ENCODE data around the gene KCNK18.
"Not testable (repeated sequence)": the region's sequence is repeated elsewhere in the genome, so short reads cannot be mapped to it uniquely, and the experiment has no call there.

Gene KCNK18

DNA sequence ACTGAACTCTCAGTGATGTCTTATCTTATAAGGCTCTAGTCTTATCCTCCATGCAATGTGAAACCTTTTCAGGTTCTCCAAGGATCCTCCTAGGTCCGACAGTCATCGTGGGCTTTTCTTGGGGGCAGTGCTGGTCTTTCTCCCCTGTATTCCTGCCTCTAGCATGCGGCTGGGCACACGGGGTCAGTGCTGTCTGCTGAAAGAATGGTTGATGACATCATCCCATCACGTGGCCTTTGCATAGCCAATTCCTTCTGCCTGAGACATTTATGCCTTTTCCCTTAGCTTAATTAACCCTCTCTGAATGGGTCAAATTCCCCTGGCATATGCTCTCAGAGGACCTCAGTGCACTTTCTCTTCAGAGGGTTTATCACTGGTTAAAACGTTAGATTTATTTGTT lies 27.0 kb upstream of the KCNK18 start:
- Histone ChIP-seq H3K4me1 (ENCODE audit: control insufficient read depth in 1 of 2, insufficient read depth in 2 of 2, low read length in 2 of 2) (peaks cover 9 to 19% of the 10 kb centered on the region in 2 donors), H3K27ac (ENCODE audit: low read depth, low read length) (no peak overlapping the region), H3K4me3 (ENCODE audit: low read depth in 1 of 2, low read length in 2 of 2) (no peak overlapping the region), H3K36me3 (ENCODE audit: control insufficient read depth in 1 of 2, insufficient read depth in 2 of 2, low read length in 2 of 2) (no peaks in the 10 kb centered on the region), H3K9ac (ENCODE audit: low read depth in 1 of 2, low read length in 2 of 2) (no peak overlapping the region), H3K27me3 (ENCODE audit: control insufficient read depth in 1 of 2, insufficient read depth in 2 of 2, low read length in 2 of 2) (peaks cover 70 to 75% of the 10 kb centered on the region in 2 donors), H3K9me3 (ENCODE audit: control insufficient read depth in 1 of 2, low read length in 2 of 2) (no peaks in the 10 kb centered on the region)

- peak overlapping the region in 1 of 2 donors; percentile 40 for H3K9ac ChIP-seq (ENCODE audit: low read depth in 1 of 2, low read length in 2 of 2)
Observed at GRCh38 chr10:117174439-117175214, 22.7 kb upstream of the KCNK18 start.

DNA sequence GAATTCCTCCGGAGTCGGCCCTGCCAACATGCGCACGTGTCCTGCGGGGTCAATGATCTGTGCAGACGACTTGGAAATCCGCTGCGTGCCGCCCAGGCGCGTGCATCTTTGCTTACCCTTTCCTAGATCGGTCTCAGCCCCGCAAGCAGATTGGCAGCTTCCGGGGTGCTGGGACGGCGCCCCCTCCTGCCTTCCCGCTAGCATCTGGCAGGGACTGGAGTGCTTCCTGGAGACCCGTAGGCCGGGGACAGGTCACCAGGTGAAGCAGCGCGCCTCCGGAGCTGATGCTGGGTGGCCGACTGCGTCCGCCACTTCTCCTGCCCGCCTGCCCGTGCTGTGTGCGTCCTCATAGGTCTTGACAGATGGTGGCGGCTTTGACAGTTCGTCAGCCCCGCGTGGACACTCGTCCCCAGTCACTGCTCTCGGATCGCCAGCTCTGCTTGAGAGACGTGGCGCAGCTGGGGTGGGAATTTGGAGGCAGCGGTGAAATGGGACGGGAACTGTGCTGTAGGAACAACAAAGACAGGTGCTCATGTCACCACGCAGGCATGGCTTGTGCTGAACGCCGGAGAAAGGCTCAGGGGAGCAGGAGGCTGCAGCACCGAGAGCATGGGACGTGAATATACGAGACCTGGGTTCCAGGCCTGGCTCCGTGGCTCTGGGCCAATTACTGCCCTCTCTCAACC lies 21.9 kb upstream of the KCNK18 start:
- Histone ChIP-seq H3K9ac (ENCODE audit: low read depth in 1 of 2, low read length in 2 of 2) (peak overlapping the region in 1 of 2 donors; percentile 40), H3K4me3 (ENCODE audit: low read depth in 1 of 2, low read length in 2 of 2) (peak overlapping the region; percentile 72 to 84), H3K27ac (ENCODE audit: low read depth, low read length) (no peak overlapping the region), H3K36me3 (ENCODE audit: control insufficient read depth in 1 of 2, insufficient read depth in 2 of 2, low read length in 2 of 2) (no peaks in the 10 kb centered on the region), H3K9me3 (ENCODE audit: control insufficient read depth in 1 of 2, low read length in 2 of 2) (no peaks in the 10 kb centered on the region), H3K27me3 (ENCODE audit: control insufficient read depth in 1 of 2, insufficient read depth in 2 of 2, low read length in 2 of 2) (peaks cover 24 to 29% of the 10 kb centered on the region in 2 donors), H3K4me1 (ENCODE audit: control insufficient read depth in 1 of 2, insufficient read depth in 2 of 2, low read length in 2 of 2) (peaks cover 8 to 17% of the 10 kb centered on the region in 2 donors)

More at GRCh38 chr10:117174439-117175214, 22.7 kb upstream of the KCNK18 start:
- Histone ChIP-seq H3K27ac (ENCODE audit: low read depth, low read length) (no peak overlapping the region), H3K9me3 (ENCODE audit: control insufficient read depth in 1 of 2, low read length in 2 of 2) (no peaks in the 10 kb centered on the region), H3K27me3 (ENCODE audit: control insufficient read depth in 1 of 2, insufficient read depth in 2 of 2, low read length in 2 of 2) (peaks cover 32 to 37% of the 10 kb centered on the region in 2 donors), H3K4me1 (ENCODE audit: control insufficient read depth in 1 of 2, insufficient read depth in 2 of 2, low read length in 2 of 2) (peaks cover 8 to 17% of the 10 kb centered on the region in 2 donors), H3K36me3 (ENCODE audit: control insufficient read depth in 1 of 2, insufficient read depth in 2 of 2, low read length in 2 of 2) (no peaks in the 10 kb centered on the region), H3K4me3 (ENCODE audit: low read depth in 1 of 2, low read length in 2 of 2) (peak overlapping the region; percentile 72 to 84)

GRCh38 chr10:117175901-117176534 lies 21.3 kb upstream of the KCNK18 start:
- Histone ChIP-seq H3K27me3 (ENCODE audit: control insufficient read depth in 1 of 2, insufficient read depth in 2 of 2, low read length in 2 of 2) (peaks cover 20 to 23% of the 10 kb centered on the region in 2 donors), H3K27ac (ENCODE audit: low read depth, low read length) (no peak overlapping the region), H3K4me1 (ENCODE audit: control insufficient read depth in 1 of 2, insufficient read depth in 2 of 2, low read length in 2 of 2) (peaks cover 8 to 17% of the 10 kb centered on the region in 2 donors), H3K4me3 (ENCODE audit: low read depth in 1 of 2, low read length in 2 of 2) (peak overlapping the region; percentile 72 to 84), H3K9me3 (ENCODE audit: control insufficient read depth in 1 of 2, low read length in 2 of 2) (no peaks in the 10 kb centered on the region), H3K36me3 (ENCODE audit: control insufficient read depth in 1 of 2, insufficient read depth in 2 of 2, low read length in 2 of 2) (no peaks in the 10 kb centered on the region), H3K9ac (ENCODE audit: low read depth in 1 of 2, low read length in 2 of 2) (no peak overlapping the region)

- H3K9me3 ChIP-seq (ENCODE audit: control insufficient read depth in 1 of 2, low read length in 2 of 2), result no peaks in the 10 kb centered on the region
Observed at GRCh38 chr10:117178190-117178589, 19.1 kb upstream of the KCNK18 start.

DNA sequence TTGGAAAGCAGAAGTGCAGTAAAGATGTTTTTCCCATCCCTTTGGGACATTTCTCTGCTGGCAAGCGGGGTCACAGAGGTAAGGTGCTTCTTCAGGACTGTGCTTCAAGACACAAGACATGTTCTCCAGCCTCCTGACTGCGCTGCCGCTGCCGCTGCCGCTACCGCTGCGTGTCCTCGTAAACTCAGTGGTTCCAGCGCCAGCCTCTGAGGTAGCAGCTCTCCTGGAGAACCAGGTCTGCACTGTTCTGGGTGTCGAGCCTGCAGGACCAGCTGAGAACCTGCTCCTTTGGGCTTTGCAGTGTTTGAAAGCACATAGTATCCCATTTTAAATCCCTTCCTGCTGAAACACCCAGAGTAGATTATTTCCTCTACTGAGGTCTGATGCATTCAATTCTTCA lies 13.0 kb upstream of the KCNK18 start:
- no peaks in the 10 kb centered on the region for H3K9me3 ChIP-seq (ENCODE audit: control insufficient read depth in 1 of 2, low read length in 2 of 2)
- H3K4me3 ChIP-seq (ENCODE audit: low read depth in 1 of 2, low read length in 2 of 2), result no peak overlapping the region
- peaks cover 0 to 9% of the 10 kb centered on the region in 2 donors for H3K27me3 ChIP-seq (ENCODE audit: control insufficient read depth in 1 of 2, insufficient read depth in 2 of 2, low read length in 2 of 2)
- no peak overlapping the region for H3K27ac ChIP-seq (ENCODE audit: low read depth, low read length)
- H3K9ac ChIP-seq (ENCODE audit: low read depth in 1 of 2, low read length in 2 of 2), result no peak overlapping the region
- no peaks in the 10 kb centered on the region for H3K36me3 ChIP-seq (ENCODE audit: control insufficient read depth in 1 of 2, insufficient read depth in 2 of 2, low read length in 2 of 2)
- no peaks in the 10 kb centered on the region for H3K4me1 ChIP-seq (ENCODE audit: control insufficient read depth in 1 of 2, insufficient read depth in 2 of 2, low read length in 2 of 2)

More at GRCh38 chr10:117178190-117178589, 19.1 kb upstream of the KCNK18 start:
- Histone ChIP-seq H3K27ac (ENCODE audit: low read depth, low read length) (no peak overlapping the region), H3K27me3 (ENCODE audit: control insufficient read depth in 1 of 2, insufficient read depth in 2 of 2, low read length in 2 of 2) (peaks cover 3 to 11% of the 10 kb centered on the region in 2 donors), H3K4me1 (ENCODE audit: control insufficient read depth in 1 of 2, insufficient read depth in 2 of 2, low read length in 2 of 2) (peaks cover 8 to 17% of the 10 kb centered on the region in 2 donors), H3K9ac (ENCODE audit: low read depth in 1 of 2, low read length in 2 of 2) (no peak overlapping the region), H3K36me3 (ENCODE audit: control insufficient read depth in 1 of 2, insufficient read depth in 2 of 2, low read length in 2 of 2) (no peaks in the 10 kb centered on the region), H3K4me3 (ENCODE audit: low read depth in 1 of 2, low read length in 2 of 2) (no peak overlapping the region)

DNA sequence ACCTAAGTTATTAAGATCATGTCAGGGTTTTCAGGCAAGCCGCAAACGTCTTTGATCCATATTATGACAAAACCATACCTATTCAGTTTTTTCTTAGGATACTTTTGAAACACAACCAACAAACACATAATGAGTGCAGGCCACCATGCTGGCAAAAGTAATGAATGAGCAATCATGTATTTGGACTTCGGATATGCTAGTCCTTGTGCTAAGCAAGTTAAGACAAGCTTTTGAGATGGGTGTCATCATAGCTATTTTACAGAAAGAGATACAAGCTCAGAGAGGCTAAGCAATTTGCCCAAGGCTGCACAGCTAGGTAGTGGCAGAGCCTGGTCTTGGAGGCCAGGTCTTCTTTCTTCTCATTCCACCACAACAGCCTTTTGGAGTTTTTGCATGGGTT lies 12.5 kb upstream of the KCNK18 start:
- no peak overlapping the region for H3K27ac ChIP-seq (ENCODE audit: low read depth, low read length)
- H3K4me1 ChIP-seq (ENCODE audit: control insufficient read depth in 1 of 2, insufficient read depth in 2 of 2, low read length in 2 of 2), result no peaks in the 10 kb centered on the region
- H3K4me3 ChIP-seq (ENCODE audit: low read depth in 1 of 2, low read length in 2 of 2), result no peak overlapping the region
- H3K27me3 ChIP-seq (ENCODE audit: control insufficient read depth in 1 of 2, insufficient read depth in 2 of 2, low read length in 2 of 2), result peaks cover 0 to 9% of the 10 kb centered on the region in 2 donors
- no peak overlapping the region for H3K9ac ChIP-seq (ENCODE audit: low read depth in 1 of 2, low read length in 2 of 2)
- H3K36me3 ChIP-seq (ENCODE audit: control insufficient read depth in 1 of 2, insufficient read depth in 2 of 2, low read length in 2 of 2), result no peaks in the 10 kb centered on the region
- no peaks in the 10 kb centered on the region for H3K9me3 ChIP-seq (ENCODE audit: control insufficient read depth in 1 of 2, low read length in 2 of 2)

DNA sequence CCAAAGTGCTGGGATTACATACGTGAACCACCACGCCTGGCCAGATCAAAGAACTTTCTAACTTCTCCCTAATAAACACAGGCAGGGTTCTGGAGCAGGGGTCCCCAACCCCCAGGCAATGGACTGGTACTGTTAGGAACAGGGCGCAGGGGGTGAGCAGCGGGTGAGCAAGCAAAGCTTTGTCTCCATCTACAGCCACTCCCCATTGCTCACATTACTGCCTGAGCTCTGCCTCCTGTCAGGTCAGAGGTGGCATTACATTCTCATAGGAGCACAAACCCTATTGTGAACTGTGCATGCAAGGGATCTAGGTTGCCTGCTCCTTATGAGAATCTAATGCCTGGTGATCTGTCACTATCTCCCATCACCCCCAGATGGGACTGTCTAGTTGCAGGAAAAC lies 11.5 kb upstream of the KCNK18 start:
- H3K36me3 ChIP-seq (ENCODE audit: control insufficient read depth in 1 of 2, insufficient read depth in 2 of 2, low read length in 2 of 2); H3K4me3 ChIP-seq (ENCODE audit: low read depth in 1 of 2, low read length in 2 of 2); H3K27me3 ChIP-seq (ENCODE audit: control insufficient read depth in 1 of 2, insufficient read depth in 2 of 2, low read length in 2 of 2); H3K27ac ChIP-seq (ENCODE audit: low read depth, low read length); H3K9ac ChIP-seq (ENCODE audit: low read depth in 1 of 2, low read length in 2 of 2); H3K4me1 ChIP-seq (ENCODE audit: control insufficient read depth in 1 of 2, insufficient read depth in 2 of 2, low read length in 2 of 2); H3K9me3 ChIP-seq (ENCODE audit: control insufficient read depth in 1 of 2, low read length in 2 of 2): not testable (repeated sequence)

GRCh38 chr10:117186832-117187615 lies 10.3 kb upstream of the KCNK18 start:
- H3K9ac ChIP-seq (ENCODE audit: low read depth in 1 of 2, low read length in 2 of 2), result no peak overlapping the region
- H3K9me3 ChIP-seq (ENCODE audit: control insufficient read depth in 1 of 2, low read length in 2 of 2), result no peaks in the 10 kb centered on the region
- H3K36me3 ChIP-seq (ENCODE audit: control insufficient read depth in 1 of 2, insufficient read depth in 2 of 2, low read length in 2 of 2), result no peaks in the 10 kb centered on the region
- H3K4me1 ChIP-seq (ENCODE audit: control insufficient read depth in 1 of 2, insufficient read depth in 2 of 2, low read length in 2 of 2), result no peaks in the 10 kb centered on the region
- H3K27me3 ChIP-seq (ENCODE audit: control insufficient read depth in 1 of 2, insufficient read depth in 2 of 2, low read length in 2 of 2), result peaks cover 0 to 9% of the 10 kb centered on the region in 2 donors
- no peak overlapping the region for H3K27ac ChIP-seq (ENCODE audit: low read depth, low read length)
- H3K4me3 ChIP-seq (ENCODE audit: low read depth in 1 of 2, low read length in 2 of 2), result no peak overlapping the region

Data from duodenal mucosa (tissue), 2 donors.